HepG2 (cell line): Measurements from ENCODE around the gene CTF1. TPM values are rescaled to one million over a fixed set of nuclear protein-coding genes. Genes with fewer than 3 reads are reported as not detected.

Experiments
- ATF5 ChIP-seq: sonication (generic); formaldehyde crosslinking; IDR thresholded peaks from 2 replicates; pipeline ENCODE4 v1.4.0; 2020; ENCODE audit warnings: mild to moderate bottlenecking, low read depth, missing genetic modification reagents
- CBFB ChIP-seq: sonication (generic); formaldehyde crosslinking; IDR thresholded peaks from 2 replicates; pipeline ENCODE4 v1.4.0; 2020; ENCODE audit warnings: missing genetic modification reagents
- CBX5 ChIP-seq: sonication (generic); formaldehyde crosslinking; IDR thresholded peaks from 2 replicates; pipeline ENCODE4 v1.4.0; 2020; ENCODE audit warnings: missing genetic modification reagents, borderline replicate concordance
- MAX ChIP-seq: IDR thresholded peaks from 2 replicates; pipeline ENCODE4 v1.6.1; 2012; ENCODE audit warnings: inconsistent platforms
- MED8 ChIP-seq: sonication (generic); formaldehyde crosslinking; IDR thresholded peaks from 2 replicates; pipeline ENCODE4 v1.8.1; 2023; ENCODE audit warnings: mild to moderate bottlenecking, missing genetic modification reagents; ENCODE audit not compliant: insufficient replicate concordance
- MTERF4 ChIP-seq: sonication (generic); formaldehyde crosslinking; IDR thresholded peaks from 2 replicates; pipeline ENCODE4 v1.8.0; 2023; ENCODE audit warnings: mild to moderate bottlenecking, missing genetic modification reagents
- NFE2 ChIP-seq: sonication (generic); formaldehyde crosslinking; IDR thresholded peaks from 2 replicates; pipeline ENCODE4 v1.4.0; 2020; ENCODE audit warnings: missing genetic modification reagents
- RORA ChIP-seq: sonication (generic); formaldehyde crosslinking; IDR thresholded peaks from 2 replicates; pipeline ENCODE4 v1.5.0; 2020; ENCODE audit warnings: mild to moderate bottlenecking, missing genetic modification reagents, moderate library complexity
- SMAD3 ChIP-seq: sonication (generic); formaldehyde crosslinking; IDR thresholded peaks from 2 replicates; pipeline ENCODE4 v1.4.0; 2020; ENCODE audit warnings: missing genetic modification reagents
- SMARCE1 ChIP-seq: fragments of 450-650 bp; IDR thresholded peaks from 2 replicates; pipeline ENCODE4 v1.6.1; 2017; ENCODE audit warnings: borderline replicate concordance
- SP5 ChIP-seq: IDR thresholded peaks from 2 replicates; pipeline ENCODE4 v1.6.1; 2016; ENCODE audit warnings: low read depth, borderline replicate concordance
- SPEN ChIP-seq: sonication (generic); formaldehyde crosslinking; IDR thresholded peaks from 2 replicates; pipeline ENCODE4 v1.5.1; 2020; ENCODE audit warnings: low read depth, mild to moderate bottlenecking, missing genetic modification reagents
- SRSF9 ChIP-seq: fragments of 200-400 bp; formaldehyde crosslinking; IDR thresholded peaks from 2 replicates; pipeline ENCODE4 v1.6.1; 2018; ENCODE audit warnings: borderline replicate concordance, mild to moderate bottlenecking, low read depth, low read length; ENCODE audit not compliant: insufficient read depth, poor library complexity, severe bottlenecking
- STAT5B ChIP-seq: sonication (generic); formaldehyde crosslinking; IDR thresholded peaks from 2 replicates; pipeline ENCODE4 v1.4.0; 2020; ENCODE audit warnings: missing genetic modification reagents
- ZFYVE20 ChIP-seq: sonication (generic); formaldehyde crosslinking; IDR thresholded peaks from 2 replicates; pipeline ENCODE4 v1.8.0; 2023; ENCODE audit warnings: low read depth, mild to moderate bottlenecking, moderate library complexity, missing genetic modification reagents, borderline replicate concordance
- ZMYM3 ChIP-seq: sonication (generic); formaldehyde crosslinking; IDR thresholded peaks from 2 replicates; pipeline ENCODE4 v1.5.1; 2020; ENCODE audit warnings: mild to moderate bottlenecking, missing genetic modification reagents
- ZNF280D ChIP-seq: sonication (generic); formaldehyde crosslinking; IDR thresholded peaks from 2 replicates; pipeline ENCODE4 v1.5.1; 2020; ENCODE audit warnings: mild to moderate bottlenecking, missing genetic modification reagents
- ZNF350 ChIP-seq: sonication (generic); formaldehyde crosslinking; IDR thresholded peaks from 2 replicates; pipeline ENCODE4 v1.4.0; 2020; ENCODE audit warnings: mild to moderate bottlenecking, low read depth, missing genetic modification reagents, borderline replicate concordance
- ZNF556 ChIP-seq: sonication (generic); formaldehyde crosslinking; IDR thresholded peaks from 2 replicates; pipeline ENCODE4 v1.4.0; 2020; ENCODE audit warnings: mild to moderate bottlenecking, missing genetic modification reagents, borderline replicate concordance
- ZNF576 ChIP-seq: sonication (generic); formaldehyde crosslinking; IDR thresholded peaks from 2 replicates; pipeline ENCODE4 v1.4.0; 2020; ENCODE audit warnings: mild to moderate bottlenecking, missing genetic modification reagents
- ZNF616 ChIP-seq: sonication (generic); formaldehyde crosslinking; IDR thresholded peaks from 2 replicates; pipeline ENCODE4 v1.5.0; 2020; ENCODE audit warnings: low read depth, mild to moderate bottlenecking, missing genetic modification reagents
- ZNF644 ChIP-seq: IDR thresholded peaks from 2 replicates; pipeline ENCODE4 v1.6.1; 2016; ENCODE audit warnings: low read depth
- ZSCAN25 ChIP-seq: sonication (generic); formaldehyde crosslinking; IDR thresholded peaks from 2 replicates; pipeline ENCODE4 v1.8.0; 2022; ENCODE audit warnings: mild to moderate bottlenecking, missing genetic modification reagents
- polyA plus RNA-seq, 8 experiments: library from polyadenylated mRNA; depleted of rRNA in 3 of 8; stranded (reverse) in 7 of 8; unstranded in 1 of 8; fragments of >200 nt; fragmentation: Illumina TruSeq in 4 of 8; extraction: Trizol in 4 of 8; gene quantifications; 2 replicates each; pipeline versions ENCODE4 v1.2.1 to v1.2.3, GENCODE V29; 2011 to 2016; ENCODE audit warnings: low read depth in 4 of 8, missing spikeins in 1 of 8, mixed read lengths in 1 of 8; ENCODE audit not compliant: insufficient read depth in 1 of 8
- total RNA-seq, 5 experiments: library from RNA; depleted of rRNA; stranded (reverse); fragments of >200 nt; fragmentation: Illumina TruSeq; extraction: Trizol; gene quantifications; 2 replicates each; pipeline ENCODE4 v1.2.3, GENCODE V29; 2016; ENCODE audit warnings: low read depth in 1 of 5

The CTF1 gene
- total and polyA plus RNA-seq, 2 of the 13 experiments (the other 11 are each of a cell fraction or from before 2014, with no cell fraction given): 0.13 to 1.8 TPM

GRCh38 chr16:30874821-30875717, 21.3 kb upstream of the CTF1 start (continued):
- TF ChIP-seq ZNF350 (CRISPR knock-in tag) (peak; percentile 99), ZMYM3 (peak; percentile 97), ZNF616 (CRISPR knock-in tag) (peak; percentile 98), RORA (CRISPR knock-in tag) (0 out of 2 replicates have a peak, but pooled peaks have one; percentile 17), SP5 (CRISPR knock-in tag) (0 out of 2 replicates have a peak, but pooled peaks have one; percentile 30), MED8 (CRISPR knock-in tag) (peak; percentile 98), MTERF4 (CRISPR knock-in tag) (peak; percentile 83; the same call in 1 of the 2 replicates), STAT5B (peak; percentile 93), ZNF644 (no peak; the same call in 1 of the 2 replicates), SMAD3 (CRISPR knock-in tag) (no peak), ZSCAN25 (peak; percentile 87), ZFYVE20 (CRISPR knock-in tag) (peak; percentile 95), SRSF9 (no peak), NFE2 (CRISPR knock-in tag) (no peak; the same call in 1 of the 2 replicates), ZNF556 (CRISPR knock-in tag) (peak; percentile 97), MAX (peak; percentile 98), ZNF280D (CRISPR knock-in tag) (peak; percentile 89), SMARCE1 (no peak), ATF5 (CRISPR knock-in tag) (peak; percentile 70; the same call in 1 of the 2 replicates), CBFB (CRISPR knock-in tag) (peak; percentile 98), CBX5 (CRISPR knock-in tag) (peak; percentile 96; the same call in 1 of the 2 replicates), SPEN (CRISPR knock-in tag) (peak; percentile 98), ZNF576 (peak; percentile 93; the same call in 1 of the 2 replicates)
